H1 (cell line): Measurements from ENCODE around the gene SLC10A6. TPM values are rescaled to one million over a fixed set of nuclear protein-coding genes. Genes with fewer than 3 reads are reported as not detected.

ENCODE experiments used
- CTCF ChIA-PET: fragments of 300-600 bp; sonication (Branson Sonifier 250); formaldehyde crosslinking; loops from one replicate; lab custom pipeline; 2021; ENCODE audit not compliant: partially characterized antibody; lab: Charles Lee
- POLR2A ChIA-PET: fragments of 300-600 bp; sonication (Branson Sonifier 250); formaldehyde crosslinking; loops from one replicate; lab custom pipeline; 2021; ENCODE audit warnings: inconsistent platforms; ENCODE audit not compliant: partially characterized antibody; lab: Charles Lee
- DNase-seq, 2 experiments: peaks; one replicate each; pipeline versions ENCODE4 v3.0.0 to v3.0.0-alpha.2; 2010 to 2022; ENCODE audit warnings: low spot score in 2 of 2, low read depth in 1 of 2, mixed read lengths in 1 of 2
- FAIRE-seq: peaks from 2 replicates; lab custom pipeline; 2011; peaks lifted over from hg19 to GRCh38; lab: Jason Lieb, UNC
- H2AFZ ChIP-seq: 2 replicates; pipeline ENCODE4 v1.8.1; 2012; ENCODE audit warnings: low read length, inconsistent platforms
- H2AK5ac ChIP-seq: 2 replicates; pipeline ENCODE4 v1.6.1; 2013; ENCODE audit warnings: low read depth, low read length
- H2BK120ac ChIP-seq: replicated peaks from 2 replicates; pipeline ENCODE3; 2013; ENCODE audit warnings: low read depth, low read length, inconsistent platforms
- H2BK12ac ChIP-seq: 2 replicates; pipeline ENCODE4 v1.6.1; 2013; ENCODE audit warnings: low read depth, low read length
- H2BK15ac ChIP-seq: 2 replicates; pipeline ENCODE4 v1.6.1; 2013; ENCODE audit warnings: low read length
- H2BK20ac ChIP-seq: 2 replicates; pipeline ENCODE4 v1.6.1; 2013; ENCODE audit warnings: low read length
- H2BK5ac ChIP-seq: 2 replicates; pipeline ENCODE4 v1.6.1; 2013; ENCODE audit warnings: low read depth, low read length
- H3K14ac ChIP-seq: 2 replicates; pipeline ENCODE4 v1.6.1; 2013; ENCODE audit warnings: inconsistent platforms; ENCODE audit not compliant: insufficient read length
- H3K18ac ChIP-seq: 2 replicates; pipeline ENCODE4 v1.6.1; 2013; ENCODE audit warnings: low read length; ENCODE audit errors: extremely low read depth
- H3K23ac ChIP-seq: 2 replicates; pipeline ENCODE4 v1.6.1; 2013; ENCODE audit warnings: inconsistent platforms; ENCODE audit not compliant: insufficient read length
- H3K23me2 ChIP-seq: 2 replicates; pipeline ENCODE4 v1.6.1; 2013; ENCODE audit warnings: low read depth, low read length
- H3K27ac ChIP-seq: 2 replicates; pipeline ENCODE4 v1.6.1; 2011; ENCODE audit warnings: low read depth, low read length, inconsistent platforms
- H3K27me3 ChIP-seq, 4 experiments: replicated peaks in 1 of 4; 1 replicate in 1 of 4; 2 replicates in 3 of 4; pipeline versions ENCODE4 v1.6.1 to v1.8.1; 2011 to 2013; ENCODE audit warnings: low read length in 3 of 4, mild to moderate bottlenecking in 3 of 4, inconsistent platforms in 2 of 4, mixed read lengths in 2 of 4, moderate library complexity in 1 of 4; ENCODE audit not compliant: control insufficient read depth in 3 of 4, insufficient read depth in 3 of 4; ENCODE audit errors: extremely low read depth in 1 of 4
- H3K36me3 ChIP-seq, 4 experiments: 2 replicates each; pipeline versions ENCODE4 v1.6.1 to v1.8.1; 2011 to 2013; ENCODE audit warnings: mild to moderate bottlenecking in 4 of 4, low read length in 3 of 4, moderate library complexity in 2 of 4, control low read depth in 1 of 4, inconsistent platforms in 1 of 4; ENCODE audit not compliant: insufficient read depth in 4 of 4, control insufficient read depth in 2 of 4
- H3K4ac ChIP-seq: replicated peaks from 2 replicates; pipeline ENCODE3; 2013; ENCODE audit warnings: low read length, low read depth, mixed read lengths, inconsistent platforms; ENCODE audit not compliant: insufficient read length
- H3K4me1 ChIP-seq, 4 experiments: replicated peaks in 1 of 4; 1 replicate in 1 of 4; 2 replicates in 3 of 4; pipeline versions ENCODE4 v1.6.1 to v1.8.1; 2011 to 2013; ENCODE audit warnings: low read length in 3 of 4, inconsistent platforms in 2 of 4, mixed read lengths in 1 of 4; ENCODE audit not compliant: insufficient read depth in 4 of 4, control insufficient read depth in 3 of 4
- H3K4me2 ChIP-seq, 2 experiments: 2 replicates each; pipeline versions ENCODE4 v1.6.1 to v1.8.1; 2011 to 2013; ENCODE audit warnings: low read depth in 2 of 2, low read length in 2 of 2, control low read depth in 1 of 2, inconsistent platforms in 1 of 2, mild to moderate bottlenecking in 1 of 2; ENCODE audit not compliant: insufficient read depth in 1 of 2
- H3K4me3 ChIP-seq, 4 experiments: fragments of 200-600, 300-600 bp in 1 of 4; sonication (generic), shearing (Covaris generic), sonication (Bioruptor Twin) in 1 of 4; 2 replicates each; pipeline versions ENCODE4 v1.5.1 to v1.8.1; 2011 to 2016; ENCODE audit warnings: low read length in 4 of 4, low read depth in 3 of 4, control low read depth in 2 of 4, inconsistent platforms in 2 of 4, mild to moderate bottlenecking in 2 of 4, mixed read lengths in 1 of 4, moderate library complexity in 1 of 4; ENCODE audit not compliant: insufficient read depth in 2 of 4; ENCODE audit errors: extremely low read depth in 1 of 4
- H3K56ac ChIP-seq: replicated peaks from 2 replicates; pipeline ENCODE3; 2013; ENCODE audit warnings: low read depth, mild to moderate bottlenecking, mixed read lengths, low read length, inconsistent platforms; ENCODE audit not compliant: insufficient read length
- H3K79me1 ChIP-seq: 2 replicates; pipeline ENCODE4 v1.6.1; 2013; ENCODE audit warnings: low read depth, low read length, control low read depth
- H3K79me2 ChIP-seq, 2 experiments: 2 replicates each; pipeline versions ENCODE4 v1.6.1 to v1.8.1; 2012 to 2013; ENCODE audit warnings: low read length in 2 of 2, mild to moderate bottlenecking in 2 of 2, inconsistent platforms in 1 of 2; ENCODE audit not compliant: insufficient read depth in 2 of 2, control insufficient read depth in 1 of 2
- H3K9ac ChIP-seq, 4 experiments: replicated peaks in 1 of 4; 1 replicate in 1 of 4; 2 replicates in 3 of 4; pipeline versions ENCODE4 v1.6.1 to v1.8.1; 2011 to 2013; ENCODE audit warnings: low read depth in 3 of 4, low read length in 3 of 4, control low read depth in 2 of 4, mild to moderate bottlenecking in 2 of 4, moderate library complexity in 2 of 4, inconsistent platforms in 1 of 4; ENCODE audit errors: extremely low read depth in 1 of 4
- H3K9me3 ChIP-seq, 2 experiments: 2 replicates each; pipeline versions ENCODE4 v1.6.1 to v1.8.1; 2012 to 2013; ENCODE audit warnings: mild to moderate bottlenecking in 2 of 2, moderate library complexity in 2 of 2, control low read depth in 1 of 2, inconsistent platforms in 1 of 2, low read depth in 1 of 2, low read length in 1 of 2, mixed read lengths in 1 of 2; ENCODE audit not compliant: insufficient read depth in 2 of 2
- H4K20me1 ChIP-seq, 2 experiments: replicated peaks in 1 of 2; 2 replicates each; pipeline versions ENCODE3 to v1.8.1; 2011 to 2013; ENCODE audit warnings: inconsistent platforms in 2 of 2, low read length in 2 of 2, mild to moderate bottlenecking in 1 of 2; ENCODE audit not compliant: insufficient read depth in 2 of 2, control insufficient read depth in 1 of 2
- H4K5ac ChIP-seq: 2 replicates; pipeline ENCODE4 v1.6.1; 2013; ENCODE audit warnings: low read length, low read depth, mixed read lengths, inconsistent platforms; ENCODE audit not compliant: insufficient read length
- H4K8ac ChIP-seq: 2 replicates; pipeline ENCODE4 v1.8.0; 2013; ENCODE audit warnings: mild to moderate bottlenecking, moderate library complexity, low read length, inconsistent platforms; ENCODE audit not compliant: insufficient read depth; ENCODE audit errors: extremely low read depth
- H4K91ac ChIP-seq: replicated peaks from 2 replicates; pipeline ENCODE3; 2013; ENCODE audit warnings: low read length, mixed read lengths, inconsistent platforms; ENCODE audit not compliant: insufficient read length
- RNF2 ChIP-seq: fragments of 200-900, 300-1000 bp; sonication (generic); IDR thresholded peaks from 2 replicates; pipeline ENCODE4 v1.7.1; 2016; ENCODE audit warnings: borderline replicate concordance, low read depth, mild to moderate bottlenecking, antibody characterized with exemption, low read length; ENCODE audit not compliant: poor library complexity, severe bottlenecking; ENCODE audit errors: missing control alignments
- WGBS, 2 experiments: shearing (Covaris generic) in 1 of 2; methylation state at CpG; one replicate each; pipeline versions ENCODE4 v1.1.6 to v1.1.7; 2013 to 2015; ENCODE audit warnings: low lambda C conversion rate in 2 of 2, mixed read lengths in 2 of 2, inconsistent platforms in 1 of 2, low coverage in 1 of 2, missing lambda C conversion rate in 1 of 2; ENCODE audit not compliant: insufficient replicate concordance in 2 of 2, insufficient coverage in 1 of 2, insufficient read length in 1 of 2; ENCODE audit errors: extremely low coverage in 1 of 2, missing lambda C conversion rate in 1 of 2; 5-methylcytosine and 5-hydroxymethylcytosine counted together
- polyA plus RNA-seq, 7 experiments: library from polyadenylated mRNA; depleted of rRNA in 3 of 7; stranded (reverse) in 5 of 7; unstranded in 2 of 7; fragments of >200 nt in 5 of 7; fragments of 200-250 nt in 2 of 7; gene quantifications; 1 replicate in 5 of 7; 2 replicates in 1 of 7; 4 replicates in 1 of 7; pipeline versions ENCODE4 v1.2.1 to v1.2.3, GENCODE V29; 2011 to 2013; ENCODE audit warnings: missing spikeins in 2 of 7, mixed read lengths in 2 of 7
- total RNA-seq: library from RNA; stranded (reverse); fragmentation: NEBNext Ultra II Directional; extraction: Animal tissue kit (Norgen Biotek cat#: 25700); gene quantifications from 2 replicates; pipeline ENCODE4 v1.2.1, GENCODE V29; 2021

The SLC10A6 gene
- total and polyA plus RNA-seq, 2 of the 8 experiments (the other 6 are each of a cell fraction or from before 2014, with no cell fraction given), result not detected

- Histone ChIP-seq H2BK20ac (no peak overlapping the region), H3K23ac (no peak overlapping the region), H4K20me1 (no peaks in the 10 kb centered on the region), H2BK5ac (no peak overlapping the region), H2BK120ac (no peak overlapping the region), H2BK12ac (no peak overlapping the region), H3K23me2 (no peaks in the 10 kb centered on the region), H3K4ac (no peak overlapping the region), H3K36me3 (no peaks in the 10 kb centered on the region), H3K4me3 (no peak overlapping the region), H3K4me1 (no peaks in the 10 kb centered on the region), H3K14ac (no peak overlapping the region), H4K8ac (no peak overlapping the region), H3K79me1 (no peaks in the 10 kb centered on the region), H3K56ac (no peak overlapping the region), H2AFZ (no peak overlapping the region), H3K79me2 (no peaks in the 10 kb centered on the region), H3K27me3 (no peaks in the 10 kb centered on the region), H3K27ac (no peak overlapping the region), H3K9me3 (no peaks in the 10 kb centered on the region), H2BK15ac (no peak overlapping the region), H3K4me2 (no peak overlapping the region), H3K9ac (no peak overlapping the region), H2AK5ac (no peak overlapping the region), H4K5ac (no peak overlapping the region), H3K18ac (no peak overlapping the region), H4K91ac (no peak overlapping the region)
- no peak for FAIRE-seq
- DNase-seq, result no peak
- WGBS, 2 experiments, result 90% methylated on average over 4 of the region's 4 CpGs; no CpG with 5 or more reads in 1 of the 2 experiments
- ChIA-PET CTCF (interaction anchor here (1.4 to 1.9 kb wide), 2 partner anchors 10 to 22 kb away, joined by 3 to 5 read pairs; no protein-coding TSS in a partner anchor), POLR2A (no interaction called here)
- TF ChIP-seq RNF2, result no peak
Measured at GRCh38 chr4:86872135-86872534, 23.0 kb upstream of the SLC10A6 start.
